ENCODE results near the gene SNCB.

SNCB gene

GRCh38 chr5:176638437-176638836 is 8.1 kb upstream of the SNCB start:
- Histone ChIP-seq H3K4me3 (ENCODE audit: low read depth, low read length) (no peak overlapping the region), H3K27me3 (no peaks in the 10 kb centered on the region), H3K9me3 (no peaks in the 10 kb centered on the region), H3K4me1 (no peaks in the 10 kb centered on the region), H3K36me3 (no peaks in the 10 kb centered on the region)
- TF ChIP-seq, protein P1, sequence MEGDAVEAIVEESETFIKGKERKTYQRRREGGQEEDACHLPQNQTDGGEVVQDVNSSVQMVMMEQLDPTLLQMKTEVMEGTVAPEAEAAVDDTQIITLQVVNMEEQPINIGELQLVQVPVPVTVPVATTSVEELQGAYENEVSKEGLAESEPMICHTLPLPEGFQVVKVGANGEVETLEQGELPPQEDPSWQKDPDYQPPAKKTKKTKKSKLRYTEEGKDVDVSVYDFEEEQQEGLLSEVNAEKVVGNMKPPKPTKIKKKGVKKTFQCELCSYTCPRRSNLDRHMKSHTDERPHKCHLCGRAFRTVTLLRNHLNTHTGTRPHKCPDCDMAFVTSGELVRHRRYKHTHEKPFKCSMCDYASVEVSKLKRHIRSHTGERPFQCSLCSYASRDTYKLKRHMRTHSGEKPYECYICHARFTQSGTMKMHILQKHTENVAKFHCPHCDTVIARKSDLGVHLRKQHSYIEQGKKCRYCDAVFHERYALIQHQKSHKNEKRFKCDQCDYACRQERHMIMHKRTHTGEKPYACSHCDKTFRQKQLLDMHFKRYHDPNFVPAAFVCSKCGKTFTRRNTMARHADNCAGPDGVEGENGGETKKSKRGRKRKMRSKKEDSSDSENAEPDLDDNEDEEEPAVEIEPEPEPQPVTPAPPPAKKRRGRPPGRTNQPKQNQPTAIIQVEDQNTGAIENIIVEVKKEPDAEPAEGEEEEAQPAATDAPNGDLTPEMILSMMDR (IDR thresholded peaks at IDR 0.05; ENCODE audit: low read depth, low read length) = no peak
- no peak for DNase-seq

- Histone ChIP-seq H3K4me3 (ENCODE audit: low read depth, low read length) (no peak overlapping the region), H3K9me3 (no peaks in the 10 kb centered on the region)
- DNase-seq = no peak
Measured at GRCh38 chr5:176637556-176637955, 7.2 kb upstream of the SNCB start.

GRCh38 chr5:176636426-176636825 is 6.1 kb upstream of the SNCB start:
- no peak overlapping the region for H3K4me3 ChIP-seq (ENCODE audit: low read depth, low read length)
- no peaks in the 10 kb centered on the region for H3K4me1 ChIP-seq
- no peaks in the 10 kb centered on the region for H3K36me3 ChIP-seq
- no peaks in the 10 kb centered on the region for H3K27me3 ChIP-seq
- TF ChIP-seq, protein P1 (IDR thresholded peaks at IDR 0.05; ENCODE audit: low read depth, low read length) = no peak
- H3K9me3 ChIP-seq = no peaks in the 10 kb centered on the region
- no peak for DNase-seq

More at GRCh38 chr5:176637556-176637955, 7.2 kb upstream of the SNCB start:
- TF ChIP-seq, protein P1 (IDR thresholded peaks at IDR 0.05; ENCODE audit: low read depth, low read length) = no peak
- Histone ChIP-seq H3K4me1 (no peaks in the 10 kb centered on the region), H3K27me3 (no peaks in the 10 kb centered on the region), H3K36me3 (no peaks in the 10 kb centered on the region)

DNA sequence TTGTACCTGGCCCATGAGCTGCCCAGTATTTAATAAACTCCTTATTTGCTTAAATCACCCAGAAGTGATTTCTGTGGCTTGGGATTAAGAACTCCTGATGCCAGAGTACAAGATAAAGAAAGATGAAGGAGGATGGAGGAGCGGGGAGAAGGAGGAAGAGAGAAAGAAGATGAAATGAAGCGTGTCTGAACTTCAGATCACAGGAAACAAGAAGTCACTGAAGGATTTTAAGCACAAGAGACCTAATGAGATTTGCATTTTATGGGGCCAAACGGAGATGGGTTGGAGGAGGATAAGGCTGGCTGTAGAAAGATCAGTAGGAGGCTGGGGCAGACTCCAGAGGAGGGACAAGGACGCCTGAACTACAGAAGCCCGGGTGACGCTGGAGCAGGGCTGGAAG is 3.3 kb upstream of the SNCB start:
- Histone ChIP-seq H3K4me3 (ENCODE audit: low read depth, low read length) (no peak overlapping the region), H3K27me3 (peaks cover 8% of the 10 kb centered on the region)

DNA sequence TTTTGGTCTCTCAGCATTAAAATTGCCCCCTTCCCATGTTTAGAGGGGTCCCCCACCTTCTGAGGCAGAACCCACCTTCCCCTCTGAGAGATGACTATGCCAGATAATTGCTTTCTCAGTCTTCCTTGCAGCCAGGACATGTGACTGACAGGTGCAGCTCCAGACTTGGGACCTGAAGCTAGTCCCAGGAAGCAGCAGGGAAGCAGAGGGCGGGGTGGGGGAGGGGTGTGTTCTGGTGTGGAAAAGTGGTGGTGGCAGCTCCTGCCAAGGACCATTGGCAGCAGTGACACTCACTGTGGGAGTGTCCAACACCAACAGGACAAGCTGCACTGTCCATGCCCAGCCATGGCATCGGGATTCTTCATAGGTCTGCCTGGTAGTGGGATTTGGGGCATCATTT is 2.4 kb upstream of the SNCB start:
- H3K4me3 ChIP-seq (ENCODE audit: low read depth, low read length) = no peak overlapping the region
- peaks cover 8% of the 10 kb centered on the region for H3K27me3 ChIP-seq
- DNase-seq = no peak
- TF ChIP-seq, protein P1 (IDR thresholded peaks at IDR 0.05; ENCODE audit: low read depth, low read length) = no peak
- no peaks in the 10 kb centered on the region for H3K9me3 ChIP-seq
- H3K36me3 ChIP-seq = no peaks in the 10 kb centered on the region
- no peaks in the 10 kb centered on the region for H3K4me1 ChIP-seq

More for the DNA sequence above, 3.3 kb upstream of the SNCB start:
- no peak for DNase-seq
- Histone ChIP-seq H3K9me3 (no peaks in the 10 kb centered on the region), H3K36me3 (no peaks in the 10 kb centered on the region), H3K4me1 (no peaks in the 10 kb centered on the region)
- TF ChIP-seq, protein P1 (IDR thresholded peaks at IDR 0.05; ENCODE audit: low read depth, low read length) = no peak

DNA sequence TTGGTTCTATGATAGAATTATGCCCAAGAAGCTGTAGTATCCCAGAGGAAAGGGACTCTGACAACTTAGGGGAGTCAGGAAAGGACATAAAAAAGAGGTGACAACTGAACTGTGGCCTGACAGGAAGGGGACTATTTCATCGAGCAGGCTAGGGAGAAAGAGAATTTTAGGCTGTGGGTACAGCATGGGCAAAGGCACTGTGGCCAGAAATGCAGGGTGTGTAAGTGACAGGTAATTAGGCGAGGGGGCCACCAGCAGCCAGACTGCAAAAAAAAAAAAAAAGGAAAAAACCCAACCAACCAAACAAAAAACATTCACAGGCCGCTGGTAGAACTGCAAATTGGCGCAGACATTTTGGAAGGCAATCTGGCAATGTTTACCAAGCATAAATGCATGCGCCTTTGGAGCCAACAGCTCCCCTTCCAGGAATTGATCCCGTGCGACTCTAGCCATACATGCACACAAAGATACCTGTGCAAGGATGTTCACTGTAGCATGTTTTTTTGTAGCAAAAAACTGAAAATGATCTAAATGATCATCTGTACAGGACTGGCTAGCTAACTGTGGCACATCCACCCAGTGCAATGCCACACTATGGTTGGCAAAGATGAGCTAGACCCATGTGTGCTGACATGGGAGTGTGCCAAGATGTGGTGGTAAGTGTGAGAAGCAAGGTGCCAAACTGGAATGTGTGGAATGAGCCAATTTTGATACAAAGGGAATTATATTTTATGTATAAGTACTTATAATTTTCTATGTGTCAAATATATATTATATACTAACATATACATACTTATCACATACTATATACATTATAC is 1.3 kb upstream of the SNCB start:
- TF ChIP-seq, protein P1 (IDR thresholded peaks at IDR 0.05; ENCODE audit: low read depth, low read length) = no peak
- H3K4me3 ChIP-seq (ENCODE audit: low read depth, low read length) = no peak overlapping the region
- no peaks in the 10 kb centered on the region for H3K36me3 ChIP-seq
- H3K9me3 ChIP-seq = no peaks in the 10 kb centered on the region
- DNase-seq = no peak
- H3K4me1 ChIP-seq = no peaks in the 10 kb centered on the region
- H3K27me3 ChIP-seq = peaks cover 8% of the 10 kb centered on the region
